T1000 (cell line): ENCODE results near the gene MGRN1.
A peak's percentile ranks its signal among the peaks of the same experiment; 100 is the strongest.

Source experiments
- DNase-seq: peaks from one replicate; lab custom pipeline; 2025; ENCODE audit warnings: mixed read lengths; lab: John Stamatoyannopoulos, UW

The MGRN1 gene

GRCh38 chr16:4624015-4624826, at the start of gene MGRN1:
TSS of gene MGRN1 (plus strand) at chr16:4624826. CDS start at chr16:4624961, 135 bp downstream.
- DNase-seq = peak; percentile 93

- DNase-seq = no peak
These were observed 49.5 kb upstream of the MGRN1 start for GRCh38 chr16:4574919-4575705.

GRCh38 chr16:4576008-4576407, 48.6 kb upstream of the MGRN1 start:
- no peak for DNase-seq

- no peak for DNase-seq
These were observed 45.6 kb upstream of the MGRN1 start for GRCh38 chr16:4578961-4579530.

GRCh38 chr16:4580250-4580649, 44.4 kb upstream of the MGRN1 start:
- no peak for DNase-seq

GRCh38 chr16:4583906-4584305, 40.7 kb upstream of the MGRN1 start:
- DNase-seq = no peak

GRCh38 chr16:4586291-4586690, 38.3 kb upstream of the MGRN1 start:
- no peak for DNase-seq

GRCh38 chr16:4588386-4588785, 36.2 kb upstream of the MGRN1 start:
- no peak for DNase-seq

- no peak for DNase-seq
These were observed 35.7 kb upstream of the MGRN1 start for GRCh38 chr16:4588961-4589360.

GRCh38 chr16:4591191-4591590, 33.4 kb upstream of the MGRN1 start:
- no peak for DNase-seq

- no peak for DNase-seq
These were observed 32.7 kb upstream of the MGRN1 start for GRCh38 chr16:4591706-4592470.

- DNase-seq = no peak
These were observed 31.5 kb upstream of the MGRN1 start for GRCh38 chr16:4593086-4593485.

GRCh38 chr16:4594433-4595410, 29.9 kb upstream of the MGRN1 start:
- no peak for DNase-seq

GRCh38 chr16:4597174-4597573, 27.5 kb upstream of the MGRN1 start:
- DNase-seq = no peak

GRCh38 chr16:4599037-4599436, 25.6 kb upstream of the MGRN1 start:
- no peak for DNase-seq

- DNase-seq = no peak
These were observed 25.1 kb upstream of the MGRN1 start for GRCh38 chr16:4599545-4599944.

GRCh38 chr16:4601036-4601863, 23.4 kb upstream of the MGRN1 start:
- no peak for DNase-seq

GRCh38 chr16:4601864-4602186, 22.8 kb upstream of the MGRN1 start:
- no peak for DNase-seq

GRCh38 chr16:4602331-4602730, 22.3 kb upstream of the MGRN1 start:
- DNase-seq = no peak

GRCh38 chr16:4603624-4604170, 20.9 kb upstream of the MGRN1 start:
- DNase-seq = no peak
